SK-N-SH (cell line): ENCODE data around the gene PCDHB7. TPM values are rescaled to one million over a fixed set of nuclear protein-coding genes. Genes with fewer than 3 reads are reported as not detected.
"Not testable (repeated sequence)": the region's sequence is repeated elsewhere in the genome, so short reads cannot be mapped to it uniquely, and the experiment has no call there.

Experiments used
- CTCF ChIA-PET: fragments of 300-600, 350-600 bp; formaldehyde crosslinking; extraction: SDS; loops from one replicate; lab custom pipeline; 2021; lab: Yijun Ruan, JAX
- POLR2A ChIA-PET: fragments of 350-600 bp; sonication (Branson Sonifier 250); formaldehyde crosslinking; extraction: SDS; loops from one replicate; lab custom pipeline; 2020; ENCODE audit warnings: antibody characterized with exemption, inconsistent platforms; lab: Yijun Ruan, JAX
- DNase-seq: peaks from one replicate; pipeline ENCODE4 v3.0.0; 2012
- H2AFZ ChIP-seq: fragments of 200-600 bp; sonication (generic); 2 replicates; pipeline ENCODE4 v1.8.1; 2016; ENCODE audit warnings: antibody characterized with exemption, mild to moderate bottlenecking, low read depth
- H3F3A ChIP-seq: fragments of 200-600 bp; sonication (generic); replicated peaks from 2 replicates; pipeline ENCODE3; 2016; ENCODE audit warnings: antibody characterized with exemption, mild to moderate bottlenecking; ENCODE audit not compliant: insufficient read depth
- H3K27ac ChIP-seq, 2 experiments: fragments of 200-500 bp in 1 of 2; fragments of 200-600 bp in 1 of 2; sonication (Bioruptor generic) in 1 of 2; sonication (generic), shearing (Covaris generic) in 1 of 2; 2 replicates each; pipeline versions ENCODE4 v1.5.1 to v1.6.1; 2014 to 2016; ENCODE audit warnings: low read depth in 2 of 2, inconsistent platforms in 1 of 2, low read length in 1 of 2, mild to moderate bottlenecking in 1 of 2, mixed read lengths in 1 of 2
- H3K27me3 ChIP-seq: fragments of 200-600 bp; sonication (generic), shearing (Covaris generic); 2 replicates; pipeline ENCODE4 v1.6.1; 2016; ENCODE audit warnings: mixed run types; ENCODE audit not compliant: insufficient read depth
- H3K36me3 ChIP-seq, 2 experiments: fragments of 200-500 bp in 1 of 2; fragments of 200-600 bp in 1 of 2; sonication (Bioruptor generic) in 1 of 2; sonication (generic) in 1 of 2; replicated peaks in 1 of 2; 2 replicates each; pipeline versions ENCODE3 to v1.5.1; 2014 to 2016; ENCODE audit warnings: low read length in 1 of 2, mild to moderate bottlenecking in 1 of 2; ENCODE audit not compliant: insufficient read depth in 2 of 2, control insufficient read depth in 1 of 2
- H3K4me1 ChIP-seq, 2 experiments: fragments of 200-500 bp in 1 of 2; fragments of 200-600 bp in 1 of 2; sonication (Bioruptor generic) in 1 of 2; sonication (generic), shearing (Covaris generic) in 1 of 2; 2 replicates each; pipeline versions ENCODE4 v1.5.1 to v1.6.1; 2014 to 2016; ENCODE audit warnings: low read depth in 1 of 2, low read length in 1 of 2, mixed run types in 1 of 2; ENCODE audit not compliant: insufficient read depth in 2 of 2, control insufficient read depth in 1 of 2
- H3K4me2 ChIP-seq: fragments of 200-600 bp; sonication (generic), shearing (Covaris generic); 2 replicates; pipeline ENCODE4 v1.6.1; 2017; ENCODE audit warnings: mixed run types
- H3K4me3 ChIP-seq, 2 experiments: fragments of 200-500 bp in 1 of 2; fragments of 200-600 bp in 1 of 2; sonication (Bioruptor generic) in 1 of 2; sonication (generic), shearing (Covaris generic) in 1 of 2; 2 replicates each; pipeline versions ENCODE4 v1.5.1 to v1.8.1; 2014 to 2016; ENCODE audit warnings: low read depth in 2 of 2, inconsistent platforms in 1 of 2, low read length in 1 of 2, mild to moderate bottlenecking in 1 of 2, mixed read lengths in 1 of 2, moderate library complexity in 1 of 2
- H3K79me2 ChIP-seq: fragments of 200-600 bp; sonication (generic); 2 replicates; pipeline ENCODE4 v1.8.1; 2017; ENCODE audit warnings: mild to moderate bottlenecking; ENCODE audit not compliant: insufficient read depth
- H3K9ac ChIP-seq: fragments of 200-600 bp; sonication (generic); 2 replicates; pipeline ENCODE4 v1.6.1; 2017; ENCODE audit warnings: mixed run types
- H3K9me2 ChIP-seq: fragments of 200-600 bp; sonication (generic); 2 replicates; pipeline ENCODE4 v1.6.1; 2017; ENCODE audit warnings: mixed run types
- H3K9me3 ChIP-seq: fragments of 200-600 bp; sonication (generic); 2 replicates; pipeline ENCODE4 v1.6.1; 2017; ENCODE audit warnings: mixed run types, mild to moderate bottlenecking, moderate library complexity
- H4K20me1 ChIP-seq: fragments of 200-600 bp; sonication (generic); 2 replicates; pipeline ENCODE4 v1.6.1; 2017; ENCODE audit warnings: mild to moderate bottlenecking, mixed run types; ENCODE audit not compliant: insufficient read depth
- CHD2 ChIP-seq: fragments of 150-350 bp; IDR thresholded peaks from 2 replicates; pipeline ENCODE4 v1.6.1; 2018; ENCODE audit warnings: low read length; ENCODE audit not compliant: partially characterized antibody
- GABPA ChIP-seq: IDR thresholded peaks from 2 replicates; pipeline ENCODE4 v1.4.0; 2012; ENCODE audit warnings: low read depth, mild to moderate bottlenecking
- JUND ChIP-seq: IDR thresholded peaks from 2 replicates; pipeline ENCODE4 v1.4.0; 2012
- NRF1 ChIP-seq: IDR thresholded peaks from 2 replicates; pipeline ENCODE4 v1.6.1; 2012; ENCODE audit warnings: low read depth, mild to moderate bottlenecking, low read length
- RAD21 ChIP-seq: IDR thresholded peaks from 2 replicates; pipeline ENCODE4 v1.6.1; 2012; ENCODE audit warnings: mild to moderate bottlenecking, low read length
- RCOR1 ChIP-seq: fragments of 150-350 bp; IDR thresholded peaks from 2 replicates; pipeline ENCODE4 v1.6.1; 2017; ENCODE audit warnings: antibody characterized with exemption, low read length
- TAF1 ChIP-seq: IDR thresholded peaks from 2 replicates; pipeline ENCODE4 v1.6.1; 2012; ENCODE audit warnings: low read depth, mild to moderate bottlenecking, low read length, moderate library complexity, borderline replicate concordance
- YY1 ChIP-seq: IDR thresholded peaks from 2 replicates; pipeline ENCODE4 v1.4.0; 2012; ENCODE audit warnings: low read depth, mild to moderate bottlenecking
- WGBS: methylation state at CpG from one replicate; pipeline ENCODE4 v1.1.6; 2017; ENCODE audit warnings: low lambda C conversion rate; 5-methylcytosine and 5-hydroxymethylcytosine counted together
- polyA plus RNA-seq, 3 experiments: library from polyadenylated mRNA; depleted of rRNA; stranded (reverse); fragments of >200 nt; gene quantifications; 2 replicates each; pipeline ENCODE4 v1.2.3, GENCODE V29; 2012
- TF ChIP-seq, protein P1 (sequence below): fragments of 200-600 bp; sonication (generic); IDR thresholded peaks from 2 replicates; pipeline ENCODE4 v1.6.1; 2017; ENCODE audit warnings: antibody characterized with exemption, mild to moderate bottlenecking, moderate library complexity
- TF ChIP-seq, protein P2 (sequence below): IDR thresholded peaks from 2 replicates; pipeline ENCODE4 v1.4.0; 2012; ENCODE audit warnings: low read depth
- TF ChIP-seq, protein P3 (sequence below): fragments of 150-350 bp; IDR thresholded peaks from 2 replicates; pipeline ENCODE4 v1.6.1; 2016; ENCODE audit warnings: mild to moderate bottlenecking, low read depth, low read length

Gene PCDHB7
- polyA plus RNA-seq (2012; rRNA removed) = 1.5 and 1.7 TPM in 2 replicates
- 1.5 and 1.7 TPM in 2 replicates for polyA plus RNA-seq (2012; cell fraction: cytosol; rRNA removed)
- 3.6 TPM in 2 replicates for polyA plus RNA-seq (2012; cell fraction: nucleus; rRNA removed)

DNA sequence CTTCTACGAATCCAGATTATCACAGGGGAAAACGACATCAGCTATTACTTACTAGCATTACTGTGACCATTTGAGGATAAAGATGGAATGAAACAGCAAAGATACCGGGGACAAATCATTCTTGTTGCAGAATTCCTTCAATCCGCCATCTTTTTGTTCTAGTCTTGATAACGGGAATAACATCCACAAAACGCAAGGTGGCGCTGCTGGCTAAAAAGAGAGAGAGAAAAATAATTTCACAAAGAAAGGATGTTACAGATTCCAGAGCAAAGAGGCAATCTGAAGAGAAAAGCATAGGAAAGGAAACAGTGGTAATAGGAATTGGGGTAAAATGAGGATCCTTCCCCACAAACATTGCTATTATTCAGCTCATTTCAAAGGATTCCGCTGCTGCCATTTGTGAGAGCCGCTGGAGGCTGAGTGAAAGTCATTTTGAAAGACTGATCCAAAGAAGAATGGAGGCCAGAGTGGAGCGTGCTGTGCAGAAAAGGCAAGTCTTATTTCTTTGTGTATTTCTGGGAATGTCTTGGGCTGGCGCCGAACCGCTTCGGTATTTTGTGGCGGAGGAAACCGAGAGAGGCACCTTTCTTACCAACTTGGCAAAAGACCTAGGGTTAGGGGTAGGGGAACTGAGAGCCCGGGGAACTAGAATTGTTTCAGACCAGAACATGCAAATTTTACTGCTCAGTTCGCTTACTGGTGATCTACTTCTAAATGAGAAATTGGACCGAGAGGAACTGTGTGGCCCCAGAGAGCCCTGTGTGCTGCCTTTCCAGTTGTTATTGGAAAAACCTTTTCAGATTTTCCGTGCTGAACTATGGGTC is at the start of gene PCDHB7:
Gene PCDHB7, plus strand, starts transcription at position 264 of the 824 bp plus-strand sequence. Its CDS starts 192 bp downstream, at position 456.
- H3K79me2 ChIP-seq = no peaks in the 10 kb centered on the region
- no peaks in the 10 kb centered on the region for H3K36me3 ChIP-seq
- H3K9ac ChIP-seq = no peak within 1 kb of the TSS
- TF ChIP-seq YY1 (peak; percentile 49; the same call in 1 of the 2 replicates), RAD21 (peak; percentile 53)
- TF ChIP-seq, protein P1, sequence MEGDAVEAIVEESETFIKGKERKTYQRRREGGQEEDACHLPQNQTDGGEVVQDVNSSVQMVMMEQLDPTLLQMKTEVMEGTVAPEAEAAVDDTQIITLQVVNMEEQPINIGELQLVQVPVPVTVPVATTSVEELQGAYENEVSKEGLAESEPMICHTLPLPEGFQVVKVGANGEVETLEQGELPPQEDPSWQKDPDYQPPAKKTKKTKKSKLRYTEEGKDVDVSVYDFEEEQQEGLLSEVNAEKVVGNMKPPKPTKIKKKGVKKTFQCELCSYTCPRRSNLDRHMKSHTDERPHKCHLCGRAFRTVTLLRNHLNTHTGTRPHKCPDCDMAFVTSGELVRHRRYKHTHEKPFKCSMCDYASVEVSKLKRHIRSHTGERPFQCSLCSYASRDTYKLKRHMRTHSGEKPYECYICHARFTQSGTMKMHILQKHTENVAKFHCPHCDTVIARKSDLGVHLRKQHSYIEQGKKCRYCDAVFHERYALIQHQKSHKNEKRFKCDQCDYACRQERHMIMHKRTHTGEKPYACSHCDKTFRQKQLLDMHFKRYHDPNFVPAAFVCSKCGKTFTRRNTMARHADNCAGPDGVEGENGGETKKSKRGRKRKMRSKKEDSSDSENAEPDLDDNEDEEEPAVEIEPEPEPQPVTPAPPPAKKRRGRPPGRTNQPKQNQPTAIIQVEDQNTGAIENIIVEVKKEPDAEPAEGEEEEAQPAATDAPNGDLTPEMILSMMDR = peak; percentile 64
- TF ChIP-seq, protein P2, sequence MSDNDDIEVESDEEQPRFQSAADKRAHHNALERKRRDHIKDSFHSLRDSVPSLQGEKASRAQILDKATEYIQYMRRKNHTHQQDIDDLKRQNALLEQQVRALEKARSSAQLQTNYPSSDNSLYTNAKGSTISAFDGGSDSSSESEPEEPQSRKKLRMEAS = no peak
- TF ChIP-seq, all 33 proteins: peak for 3
- ChIA-PET POLR2A (no interaction called here), CTCF (interaction anchor here (0.9 to 3.7 kb wide), 5 partner anchors 10 to 386 kb away, joined by 3 to 13 read pairs (median 4); partner anchors contain the start of genes PCDHA4, PCDHB14, PCDHB16 and PCDHB6)
- no peaks in the 10 kb centered on the region; a peak in 1 of 4 replicates for H3K4me1 ChIP-seq
- H3K9me3 ChIP-seq = no peaks in the 10 kb centered on the region; the same call in 1 of the 2 replicates
- no peaks in the 10 kb centered on the region for H3K9me2 ChIP-seq
- H3F3A ChIP-seq = no peaks in the 10 kb centered on the region
- H3K27ac ChIP-seq = no peak within 1 kb of the TSS
- no peaks in the 10 kb centered on the region for H3K27me3 ChIP-seq
- DNase-seq = peak; percentile 49
- 39% methylated on average over 20 of the region's 20 CpGs for WGBS
- peak within 1 kb of the TSS; percentile 26; the same call in 1 of the 2 replicates for H3K4me2 ChIP-seq
- H2AFZ ChIP-seq = peak within 1 kb of the TSS; percentile 58
- H3K4me3 ChIP-seq = peak within 1 kb of the TSS; percentile 21 to 31
- H4K20me1 ChIP-seq = no peaks in the 10 kb centered on the region

DNA sequence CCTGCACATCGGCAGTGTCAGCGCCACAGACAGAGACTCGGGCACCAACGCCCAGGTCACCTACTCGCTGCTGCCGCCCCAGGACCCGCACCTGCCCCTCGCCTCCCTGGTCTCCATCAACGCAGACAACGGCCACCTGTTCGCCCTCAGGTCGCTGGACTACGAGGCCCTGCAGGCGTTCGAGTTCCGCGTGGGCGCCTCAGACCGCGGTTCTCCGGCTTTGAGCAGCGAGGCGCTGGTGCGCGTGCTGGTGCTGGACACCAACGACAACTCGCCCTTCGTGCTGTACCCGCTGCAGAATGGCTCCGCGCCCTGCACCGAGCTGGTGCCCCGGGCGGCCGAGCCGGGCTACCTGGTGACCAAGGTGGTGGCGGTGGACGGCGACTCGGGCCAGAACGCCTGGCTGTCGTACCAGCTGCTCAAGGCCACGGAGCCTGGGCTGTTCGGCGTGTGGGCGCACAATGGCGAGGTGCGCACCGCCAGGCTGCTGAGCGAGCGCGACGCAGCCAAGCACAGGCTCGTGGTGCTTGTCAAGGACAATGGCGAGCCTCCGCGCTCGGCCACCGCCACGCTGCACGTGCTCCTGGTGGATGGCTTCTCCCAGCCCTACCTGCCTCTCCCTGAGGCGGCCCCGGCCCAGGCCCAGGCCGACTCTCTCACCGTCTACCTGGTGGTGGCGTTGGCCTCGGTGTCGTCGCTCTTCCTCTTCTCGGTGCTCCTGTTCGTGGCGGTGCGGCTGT is 48.9 kb upstream of the PCDHB7 start:
- H3K9me2 ChIP-seq, H3K27ac ChIP-seq, H3K4me1 ChIP-seq, H3K9me3 ChIP-seq, H3K27me3 ChIP-seq, H3K36me3 ChIP-seq, H4K20me1 ChIP-seq, POLR2A ChIA-PET, H3K4me2 ChIP-seq, H3K9ac ChIP-seq, H3F3A ChIP-seq, H2AFZ ChIP-seq, DNase-seq, H3K4me3 ChIP-seq, H3K79me2 ChIP-seq: not testable (repeated sequence)
- WGBS = 91% methylated on average over 34 of the region's 73 CpGs
- CTCF ChIA-PET = interaction anchor here (0.6 to 3.0 kb wide), 3 partner anchors 70 to 440 kb away, joined by 3 to 15 read pairs (median 3); partner anchors contain the start of gene PCDHGA7

DNA sequence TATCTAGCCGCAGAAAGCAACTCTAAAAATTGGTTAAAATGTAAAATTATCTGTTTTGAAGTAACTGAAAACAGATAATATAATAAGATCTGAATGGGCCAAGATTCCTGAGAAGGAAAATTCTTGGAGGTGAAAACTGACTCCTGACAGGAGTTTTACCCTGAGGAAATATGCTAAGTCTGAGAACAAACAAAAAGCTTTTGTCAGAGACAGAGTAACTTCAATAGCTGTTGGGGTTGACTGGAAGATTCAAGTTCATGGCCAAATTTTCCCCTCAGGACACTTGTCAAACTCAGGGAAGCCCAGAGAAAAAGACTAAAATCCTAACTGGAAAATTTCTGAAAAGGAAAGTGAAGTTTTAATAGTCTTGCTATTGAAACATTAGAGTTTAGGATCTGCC is 45.1 kb upstream of the PCDHB7 start:
- H3K79me2 ChIP-seq = no peaks in the 10 kb centered on the region
- H3K4me2 ChIP-seq = no peak overlapping the region
- ChIA-PET CTCF (interaction anchor here (1.0 to 1.1 kb wide), 2 partner anchors 23 to 492 kb away, joined by 4 read pairs; partner anchors contain the start of genes DIAPH1 and PCDHB6), POLR2A (no interaction called here)
- 51% methylated on average over 1 of the region's 1 CpG for WGBS
- H3K4me1 ChIP-seq = peaks cover 0 to 2% of the 10 kb centered on the region in 2 experiments; a peak in 1 of 4 replicates
- H3K36me3 ChIP-seq = no peaks in the 10 kb centered on the region
- H3F3A ChIP-seq = no peaks in the 10 kb centered on the region
- no peaks in the 10 kb centered on the region for H3K27me3 ChIP-seq
- H2AFZ ChIP-seq = no peak overlapping the region
- H3K4me3 ChIP-seq = no peak overlapping the region
- no peaks in the 10 kb centered on the region; the same call in 1 of the 2 replicates for H3K9me3 ChIP-seq
- no peak for DNase-seq
- H3K9me2 ChIP-seq = no peaks in the 10 kb centered on the region
- no peak overlapping the region for H3K27ac ChIP-seq
- no peaks in the 10 kb centered on the region for H4K20me1 ChIP-seq
- H3K9ac ChIP-seq = no peak overlapping the region
- TF ChIP-seq RAD21 (no peak), NRF1 (no peak), RCOR1 (no peak), GABPA (no peak), JUND (no peak), TAF1 (no peak), CHD2 (no peak)
- TF ChIP-seq, protein P2 = no peak
- TF ChIP-seq, protein P3, sequence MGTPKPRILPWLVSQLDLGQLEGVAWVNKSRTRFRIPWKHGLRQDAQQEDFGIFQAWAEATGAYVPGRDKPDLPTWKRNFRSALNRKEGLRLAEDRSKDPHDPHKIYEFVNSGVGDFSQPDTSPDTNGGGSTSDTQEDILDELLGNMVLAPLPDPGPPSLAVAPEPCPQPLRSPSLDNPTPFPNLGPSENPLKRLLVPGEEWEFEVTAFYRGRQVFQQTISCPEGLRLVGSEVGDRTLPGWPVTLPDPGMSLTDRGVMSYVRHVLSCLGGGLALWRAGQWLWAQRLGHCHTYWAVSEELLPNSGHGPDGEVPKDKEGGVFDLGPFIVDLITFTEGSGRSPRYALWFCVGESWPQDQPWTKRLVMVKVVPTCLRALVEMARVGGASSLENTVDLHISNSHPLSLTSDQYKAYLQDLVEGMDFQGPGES = no peak
